Stromal cell of bone marrow (primary cell): ENCODE data around the gene MYH6.
"Not testable (repeated sequence)": the region's sequence is repeated elsewhere in the genome, so short reads cannot be mapped to it uniquely, and the experiment has no call there.

Experiments used
- DNase-seq: peaks from one replicate; pipeline ENCODE4 v3.0.0-alpha.2; 2012; ENCODE audit warnings: low read depth

The MYH6 gene

DNA sequence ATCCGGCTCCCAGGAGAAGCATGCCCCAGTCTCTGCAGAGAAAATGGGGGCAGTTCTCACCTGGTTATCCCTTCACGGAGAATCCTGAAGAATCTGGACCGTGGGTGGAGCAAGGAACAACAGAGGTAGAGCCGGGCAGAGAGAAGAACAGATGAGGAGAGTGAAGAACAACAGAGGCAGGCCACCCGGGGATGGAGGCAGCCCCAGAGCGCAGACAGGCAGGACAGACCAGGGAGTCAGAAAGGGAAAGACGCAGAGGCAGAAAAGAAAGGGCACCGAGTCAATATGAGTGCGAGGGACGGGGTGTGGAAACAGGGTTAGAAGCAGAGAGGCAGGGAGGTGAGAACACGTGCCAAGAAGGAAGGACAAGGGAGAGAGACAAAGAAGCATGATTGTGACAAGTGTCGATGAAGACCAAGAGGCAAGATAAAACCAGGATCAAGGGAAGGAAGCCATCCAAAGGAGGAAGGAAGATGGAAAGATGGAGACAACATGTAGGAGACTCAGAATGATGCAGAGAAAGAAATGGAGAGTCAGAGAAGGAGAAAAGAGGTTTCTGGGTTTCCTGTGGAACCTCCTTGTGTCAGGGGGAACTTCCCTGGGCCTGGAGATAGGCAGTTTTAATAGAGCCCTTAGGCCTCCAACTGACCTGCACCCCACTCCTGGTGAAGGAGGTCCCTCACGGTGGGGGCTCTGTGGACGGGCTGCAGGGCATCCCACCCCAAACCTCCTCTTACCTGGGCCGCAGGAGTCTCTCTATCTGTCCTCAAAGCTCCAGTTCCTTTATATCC lies at the start of gene MYH6:
MYH6 (minus strand) TSS at position 758 of the 791 bp plus-strand sequence. CDS start 1,050 bp downstream, outside the sequence.
- DNase-seq: no peak

DNA sequence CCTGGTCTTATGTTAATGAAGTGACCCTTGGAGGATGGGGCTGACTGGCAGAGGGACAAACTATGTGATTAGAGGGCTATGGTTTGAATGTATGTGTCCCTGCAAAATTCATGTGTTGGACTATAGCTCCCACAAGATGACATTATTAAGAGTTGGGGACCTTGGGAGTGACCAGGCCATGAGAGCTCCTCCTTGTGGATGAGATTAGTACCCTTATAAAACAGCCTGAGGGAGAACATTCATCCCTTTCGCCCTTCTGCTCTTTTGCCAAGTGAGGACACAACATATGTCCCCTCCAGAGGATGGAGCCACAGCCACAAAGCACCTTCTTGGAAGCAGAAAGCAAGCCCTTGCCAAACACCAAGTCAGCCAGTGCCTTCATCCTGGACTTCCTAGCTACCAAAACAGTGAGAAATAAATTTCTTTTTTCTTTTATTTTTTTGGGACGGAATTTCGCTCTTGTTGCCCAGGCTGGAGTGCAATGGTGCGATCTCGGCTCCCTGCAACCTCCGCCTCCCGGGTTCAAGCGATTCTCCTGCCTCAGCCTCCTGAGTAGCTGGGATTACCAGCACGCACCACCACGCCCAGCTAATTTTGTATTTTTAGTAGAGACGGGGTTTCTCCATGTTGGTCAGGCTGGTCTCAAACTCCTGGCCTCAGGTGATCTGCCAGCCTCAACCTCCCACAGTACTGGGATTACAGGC lies 49.0 kb upstream of the MYH6 start:
- not testable (repeated sequence) for DNase-seq

DNA sequence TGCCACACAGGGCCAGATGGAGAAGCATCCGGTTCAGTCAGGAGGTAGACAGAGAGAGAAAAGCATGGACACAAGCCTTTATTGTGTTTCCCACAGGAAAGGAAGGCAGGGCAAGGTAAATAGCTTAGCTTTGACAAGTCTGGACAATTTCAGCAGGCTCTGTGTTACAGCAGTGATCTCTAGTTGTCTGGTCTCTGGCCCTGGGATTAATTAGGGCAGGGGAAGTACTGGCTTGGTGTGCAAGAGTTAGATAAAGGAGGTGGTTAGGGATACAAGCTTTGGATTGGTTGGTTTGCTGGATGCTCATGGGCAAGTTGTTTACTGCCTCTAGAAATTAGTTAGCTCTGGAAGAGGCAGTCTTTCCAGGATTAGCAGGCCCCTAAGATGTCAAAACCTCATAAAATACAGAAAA lies 46.4 kb upstream of the MYH6 start:
- DNase-seq: no peak

DNA sequence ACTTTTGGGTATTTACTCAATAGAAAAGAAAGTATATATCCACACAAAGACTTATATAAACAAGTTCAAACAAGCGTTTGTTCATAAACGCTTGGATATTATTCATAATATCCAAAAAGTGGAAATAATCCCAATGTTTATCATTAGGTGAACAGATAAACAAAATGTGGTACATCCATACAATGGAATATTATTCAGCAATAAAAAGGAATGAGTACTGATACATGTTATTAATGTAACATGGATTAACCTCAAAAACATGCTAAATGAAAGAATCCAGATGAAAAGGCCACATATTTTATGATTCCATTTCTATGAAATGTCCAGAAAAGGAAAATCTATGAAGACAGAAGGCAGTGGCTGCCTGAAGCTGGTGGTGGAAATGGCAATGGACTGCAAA lies 44.2 kb upstream of the MYH6 start:
- DNase-seq: no peak

DNA sequence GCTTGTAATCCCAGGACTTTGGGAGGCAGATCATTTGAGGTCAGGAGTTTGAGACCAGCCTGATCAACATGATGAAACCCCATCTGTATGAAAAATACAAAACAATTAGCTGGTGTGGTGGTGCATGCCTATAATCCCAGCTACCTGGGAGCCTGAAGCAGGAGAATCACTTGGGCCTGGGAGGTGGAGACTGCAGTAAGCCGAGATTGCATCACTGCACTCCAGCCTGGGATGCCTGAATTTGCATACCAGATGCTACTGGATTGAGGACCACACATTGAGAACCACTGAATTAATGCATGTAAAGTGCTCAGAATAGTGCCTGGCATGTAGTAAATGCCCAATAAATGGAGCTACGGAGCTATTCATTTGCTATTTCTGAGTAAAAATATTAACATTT lies 42.3 kb upstream of the MYH6 start:
- DNase-seq: no peak

DNA sequence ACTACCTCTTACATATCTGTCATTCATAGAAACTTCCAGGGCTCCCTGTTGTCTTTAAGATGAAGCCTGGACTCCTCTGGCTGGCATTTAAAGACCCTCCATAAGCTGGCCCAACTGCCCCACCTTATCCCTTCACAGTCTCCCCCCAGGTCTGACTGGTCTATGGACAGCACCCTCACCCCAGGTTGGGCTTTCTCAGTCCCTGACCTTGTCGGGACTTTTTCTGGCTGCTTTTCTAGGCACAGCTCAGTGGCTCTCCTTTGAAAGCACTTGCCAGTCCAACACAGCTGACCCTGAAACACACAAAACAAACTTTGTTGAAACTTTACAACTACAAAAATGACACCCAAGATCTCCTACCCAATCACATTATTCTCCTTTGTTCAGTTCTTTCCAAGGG lies 41.2 kb upstream of the MYH6 start:
- DNase-seq: no peak

DNA sequence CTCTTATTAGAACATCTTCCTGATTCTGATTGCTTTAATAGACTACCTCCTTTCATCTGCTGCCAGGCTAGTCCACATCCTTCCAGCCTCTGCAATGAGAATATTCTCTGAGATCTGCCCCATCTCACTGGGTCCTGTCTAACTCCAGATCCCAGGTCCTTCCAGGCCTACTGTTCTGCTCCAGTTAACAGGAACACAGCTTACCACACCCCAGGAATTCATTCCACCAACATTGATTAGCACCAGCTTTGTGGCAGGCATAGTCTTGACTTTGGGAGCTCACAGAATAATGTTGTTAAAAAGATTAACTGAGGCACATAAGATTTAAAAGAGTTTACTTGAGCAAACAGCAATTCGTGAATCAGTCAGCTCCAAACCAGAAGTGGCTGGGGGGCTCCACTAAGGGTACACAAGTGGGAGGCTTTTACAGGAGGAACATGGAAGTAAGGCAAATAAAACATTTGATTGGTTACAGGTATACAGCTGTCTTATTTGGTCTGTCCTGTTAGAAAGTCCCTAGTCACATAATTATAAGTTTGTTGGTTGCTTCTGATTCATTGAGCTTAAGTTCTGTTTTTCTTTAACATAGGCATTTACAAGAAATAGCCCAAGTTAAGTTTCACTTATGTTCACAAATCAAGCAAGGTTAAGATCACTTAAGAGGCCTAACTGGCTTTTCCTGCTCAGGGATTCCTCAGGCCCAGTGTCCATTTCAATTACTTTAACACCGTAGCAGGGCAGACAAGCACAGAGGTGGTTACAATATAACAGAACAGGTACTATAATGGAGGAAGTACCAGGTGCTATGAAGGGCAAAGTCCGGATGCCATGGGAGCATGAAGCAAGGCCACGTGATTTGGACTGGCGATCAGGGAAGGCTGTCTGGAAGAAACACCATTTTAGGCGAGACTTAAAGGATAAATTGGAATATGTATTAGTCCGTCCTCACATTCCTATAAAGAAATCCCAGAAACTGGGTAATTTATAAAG lies 39.6 kb upstream of the MYH6 start:
- DNase-seq: no peak

DNA sequence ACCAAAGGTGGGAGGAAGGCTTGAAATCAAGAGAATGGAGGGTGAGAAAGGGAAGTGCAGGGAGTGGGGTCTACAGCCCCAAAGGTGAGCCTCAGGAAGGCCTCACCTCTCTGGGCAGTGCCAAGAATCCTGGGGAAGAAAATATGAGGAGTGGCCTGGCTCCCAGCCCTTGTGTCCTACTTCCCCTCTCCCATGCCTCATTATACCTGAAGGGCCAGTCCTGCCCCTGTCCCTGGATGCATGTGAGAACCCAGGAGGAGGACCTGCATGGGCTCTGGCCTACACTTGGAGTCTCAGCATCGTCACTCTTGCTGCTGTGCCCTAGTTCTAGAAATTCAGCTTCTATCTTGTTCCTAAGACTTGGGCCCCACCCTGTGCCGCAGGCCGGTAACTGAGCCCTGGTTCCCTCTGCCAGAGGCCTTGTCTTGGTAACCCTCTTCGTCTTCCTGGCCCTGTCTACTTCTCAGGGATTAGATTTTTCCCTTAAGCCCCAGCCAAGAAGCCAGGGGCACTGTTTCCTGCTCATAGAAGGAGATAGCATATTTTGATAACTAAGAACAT lies 38.3 kb upstream of the MYH6 start:
- no peak for DNase-seq

DNA sequence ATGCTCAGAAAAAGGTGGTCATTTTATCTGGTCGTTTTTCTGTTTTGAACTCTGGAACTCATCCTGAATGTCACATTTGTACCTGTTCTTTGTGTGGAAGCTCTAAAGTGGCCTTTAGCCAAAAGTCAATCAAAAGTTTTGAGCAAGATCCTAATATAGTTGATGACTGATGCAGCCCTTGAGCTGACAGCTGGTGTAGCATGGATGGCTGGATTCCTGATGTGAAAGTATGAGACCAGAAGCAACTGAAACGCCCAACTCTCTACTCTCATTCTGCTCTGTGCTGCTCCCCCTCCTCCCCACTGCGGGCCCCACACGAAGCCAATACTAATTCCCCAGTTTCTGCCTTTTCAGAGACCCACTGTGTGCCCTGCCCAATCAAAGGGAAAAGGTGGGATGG lies 37.7 kb upstream of the MYH6 start:
- no peak for DNase-seq

DNA sequence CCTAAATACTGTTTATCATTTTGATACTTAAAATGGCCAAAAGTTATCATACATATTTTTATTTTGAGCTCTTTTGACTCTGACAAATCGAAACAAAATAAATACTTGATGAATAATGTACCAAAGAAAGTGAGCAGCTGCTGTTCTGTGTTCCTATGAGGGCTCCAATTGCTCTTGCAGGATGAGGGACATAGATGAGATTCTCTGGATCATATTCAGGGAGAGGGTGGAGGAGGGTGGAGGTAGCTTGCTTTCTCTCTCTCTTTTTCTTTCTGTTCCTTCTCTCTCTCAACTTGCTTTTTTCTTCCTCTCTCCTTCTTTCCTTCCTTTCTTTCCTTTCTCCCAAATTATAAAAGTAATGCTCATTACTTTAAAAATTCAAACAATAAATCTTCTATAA lies 36.2 kb upstream of the MYH6 start:
- DNase-seq: no peak

DNA sequence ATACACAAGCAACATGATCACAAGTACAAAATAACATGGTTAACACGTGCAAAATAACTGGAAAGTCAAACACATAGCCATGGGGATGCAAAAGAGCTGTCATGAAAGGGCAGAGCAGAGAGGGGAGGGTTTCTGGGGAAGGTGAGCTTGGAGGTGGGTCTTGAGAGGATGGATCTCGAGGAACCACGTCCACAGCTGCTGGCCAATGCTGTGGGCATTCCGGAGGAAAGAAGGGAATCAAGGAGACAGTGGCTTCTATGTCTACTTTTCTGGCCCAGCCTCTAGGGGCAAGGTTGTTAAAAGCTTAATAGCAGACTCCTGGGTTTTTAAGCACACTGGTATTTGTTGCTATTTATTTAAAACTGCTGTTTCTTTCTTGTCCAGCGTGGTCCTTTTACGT lies 35.8 kb upstream of the MYH6 start:
- no peak for DNase-seq

DNA sequence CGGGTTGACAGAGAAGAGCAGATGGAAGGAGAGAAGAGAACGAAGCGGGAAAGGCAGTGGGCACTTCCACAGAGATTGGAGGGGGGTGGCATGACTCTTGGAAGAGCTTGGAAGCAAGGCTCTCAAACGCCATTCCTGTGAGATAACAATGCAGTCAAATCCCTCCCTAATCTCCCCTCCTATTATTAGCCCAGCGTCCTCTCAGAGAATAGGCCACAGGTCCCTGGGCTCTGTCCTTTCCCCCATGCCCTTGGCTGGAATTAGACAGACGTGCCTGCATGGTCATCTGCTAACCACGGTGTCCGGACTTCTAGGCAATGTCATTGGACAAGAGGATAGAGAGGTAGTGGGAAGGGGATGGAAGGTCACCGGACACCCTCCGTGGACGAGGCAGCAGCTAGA lies 35.3 kb upstream of the MYH6 start:
- DNase-seq: no peak

DNA sequence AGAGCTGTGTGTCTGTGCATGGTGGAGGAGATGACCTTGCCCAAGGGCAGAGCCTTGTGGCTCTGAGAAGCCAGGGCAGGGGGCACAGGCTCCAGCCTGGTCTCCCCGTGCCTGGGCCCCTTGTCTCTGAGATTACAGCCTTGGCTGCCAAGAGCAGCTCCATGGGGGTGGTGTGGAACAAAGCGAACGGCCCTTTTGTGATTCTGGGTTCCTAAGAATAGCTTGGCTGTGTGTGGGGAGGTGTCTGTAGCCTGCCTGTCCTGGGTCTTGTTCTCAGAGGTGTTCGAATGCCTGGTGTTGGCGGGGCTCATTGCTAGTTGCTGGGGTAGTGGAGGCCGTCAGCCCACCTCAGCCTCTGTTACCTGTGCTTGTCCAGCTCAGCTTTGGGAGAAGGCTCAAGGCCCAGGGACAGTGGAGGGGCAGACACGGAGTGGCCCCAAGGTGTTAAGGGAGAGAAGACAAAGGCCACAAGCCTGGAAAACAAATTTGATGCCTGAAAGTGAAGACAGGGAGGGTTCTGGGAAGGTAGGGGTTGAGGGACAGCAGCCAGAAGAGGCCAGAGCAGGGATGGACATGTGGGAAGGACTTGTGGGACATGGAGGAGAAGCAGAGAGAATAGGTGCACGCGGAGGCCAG lies 34.8 kb upstream of the MYH6 start:
- no peak for DNase-seq

DNA sequence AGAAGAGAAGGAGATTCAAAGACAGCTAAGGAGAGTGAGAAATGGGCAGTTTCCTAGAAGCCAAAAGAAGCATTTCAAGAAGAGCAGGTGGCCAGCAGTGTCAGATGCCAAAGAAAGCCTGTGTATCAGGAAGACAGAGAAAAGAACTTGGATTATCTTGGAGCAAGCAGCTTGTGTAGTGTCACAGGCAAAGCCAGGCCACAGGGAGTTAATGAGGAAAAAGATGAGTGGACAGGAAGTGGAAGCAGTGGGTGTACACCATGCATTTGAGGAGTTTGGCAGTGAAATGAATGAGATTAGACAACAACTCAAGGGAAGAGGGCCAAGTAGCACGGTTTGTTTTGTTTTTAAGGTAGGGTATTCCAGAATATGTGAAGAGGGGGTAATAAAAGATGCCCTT lies 33.0 kb upstream of the MYH6 start:
- DNase-seq: no peak

DNA sequence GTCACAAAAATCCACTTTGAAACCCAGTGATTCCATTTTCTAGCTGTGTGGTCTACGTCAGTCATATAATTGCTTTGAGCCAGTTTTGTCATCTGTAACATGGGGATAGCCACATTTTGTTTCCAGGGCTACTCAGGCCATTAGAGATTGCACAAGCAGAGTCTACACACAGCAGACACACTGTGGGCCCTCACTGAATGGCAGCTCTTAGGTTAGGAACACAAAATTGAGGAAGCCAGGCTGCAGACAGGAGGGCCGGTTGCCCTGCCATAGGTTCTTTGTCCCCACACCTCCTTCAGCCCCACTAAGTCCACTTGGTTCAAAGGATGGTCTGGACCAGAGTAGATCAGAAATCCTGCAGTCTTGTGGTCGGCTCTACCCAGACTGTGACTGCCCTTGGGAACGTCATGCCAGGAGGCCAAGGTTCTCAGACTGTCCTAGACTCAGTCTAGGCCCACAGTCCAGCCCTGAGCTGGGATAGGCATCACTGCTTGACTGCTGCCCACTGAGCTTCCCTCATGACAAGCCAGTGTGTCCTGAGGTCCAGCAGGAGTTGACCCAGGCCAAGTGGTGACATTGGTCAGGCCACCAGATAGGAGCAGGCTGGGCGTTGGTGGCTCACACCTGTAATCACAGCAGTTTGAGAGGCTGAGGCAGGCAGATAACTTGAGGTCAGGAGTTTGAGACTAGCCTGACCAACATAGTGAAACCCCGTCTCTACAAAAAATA lies 31.2 kb upstream of the MYH6 start:
- no peak for DNase-seq

DNA sequence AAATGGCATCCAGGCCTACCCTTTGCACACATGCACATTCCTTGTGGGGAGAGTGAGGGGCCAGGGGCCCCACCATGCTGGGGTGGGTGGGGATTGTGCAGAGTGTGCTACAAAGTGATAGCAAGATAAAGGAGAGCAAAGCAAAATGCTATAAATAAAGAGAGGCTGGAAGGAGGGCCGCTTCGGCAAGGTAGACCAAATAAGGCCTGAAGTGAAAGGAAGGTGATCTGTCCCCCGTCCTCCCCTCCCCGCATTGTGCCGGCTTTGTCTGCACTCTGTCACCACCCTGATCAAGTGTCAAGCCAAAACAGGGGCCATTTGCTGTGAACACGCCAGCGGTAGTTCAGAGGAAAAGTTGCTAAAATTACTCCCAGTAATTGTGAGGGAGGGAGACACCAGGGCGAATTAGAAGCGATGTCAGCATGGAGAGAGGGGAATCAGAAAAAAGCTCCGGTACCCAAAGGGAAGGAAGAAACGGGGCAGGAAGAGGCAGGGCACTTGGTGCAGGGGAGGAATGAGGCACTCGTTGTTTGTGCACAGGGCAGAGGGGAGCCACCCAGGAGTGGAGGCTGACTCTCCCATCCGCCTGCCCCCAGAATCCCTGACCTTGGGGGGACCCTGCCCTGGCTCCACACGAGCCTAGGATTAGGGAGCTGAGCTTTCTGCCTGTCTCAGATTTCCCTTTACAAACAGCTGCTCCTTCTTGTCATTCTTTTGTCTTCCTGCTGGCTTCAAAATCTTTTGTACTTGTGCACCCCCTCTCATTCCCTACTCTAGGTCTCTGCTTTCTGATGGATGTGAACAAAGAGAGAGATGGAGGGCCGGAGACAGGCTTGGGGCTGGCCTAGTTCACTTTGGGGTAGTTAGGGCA lies 30.3 kb upstream of the MYH6 start:
- no peak for DNase-seq

DNA sequence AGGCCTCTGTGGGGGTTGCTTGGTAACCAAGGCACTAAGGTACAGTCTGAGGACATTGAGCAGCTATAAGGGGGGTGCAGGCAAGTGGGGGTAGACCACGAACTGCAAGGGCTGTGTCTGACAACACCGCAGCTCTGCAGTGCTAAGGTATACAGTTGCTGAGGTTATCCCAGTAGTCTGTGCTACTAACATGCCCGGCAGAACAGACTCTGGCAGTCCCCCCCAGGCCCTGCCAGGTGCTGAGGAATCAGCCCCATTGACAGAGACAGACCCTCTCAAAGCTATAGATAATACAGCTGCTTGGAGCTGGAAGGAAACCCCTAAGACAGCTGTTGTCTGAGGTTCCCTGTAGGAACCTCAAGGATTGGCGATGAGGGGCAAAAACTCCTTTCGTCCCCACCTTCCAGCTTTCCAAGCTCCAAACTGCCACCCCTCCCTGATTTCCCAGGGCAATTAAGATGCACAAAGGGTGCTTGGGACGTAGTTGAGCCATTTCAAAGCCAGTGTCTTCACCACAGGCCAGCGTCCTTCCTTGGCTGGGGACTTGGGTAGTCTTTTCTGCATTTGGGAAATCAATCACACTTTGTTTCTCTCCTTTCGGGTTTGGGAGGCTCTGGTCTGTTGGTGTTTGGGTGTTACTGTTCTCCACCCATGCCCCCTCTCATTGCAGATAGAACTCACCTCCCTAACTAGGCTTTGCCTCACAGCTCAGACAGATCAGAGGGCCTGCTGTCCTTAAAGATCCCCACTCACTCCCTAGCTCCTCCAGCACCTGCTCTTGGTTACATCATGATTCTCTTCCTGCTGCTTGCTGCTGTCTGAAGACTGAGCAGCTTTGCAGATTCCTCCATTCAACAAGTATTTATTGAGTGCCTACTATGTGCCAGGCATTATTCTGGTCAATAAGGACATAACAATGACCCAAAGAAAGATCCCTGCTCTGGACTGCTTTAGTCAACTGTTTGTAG lies 29.3 kb upstream of the MYH6 start:
- DNase-seq: no peak

DNA sequence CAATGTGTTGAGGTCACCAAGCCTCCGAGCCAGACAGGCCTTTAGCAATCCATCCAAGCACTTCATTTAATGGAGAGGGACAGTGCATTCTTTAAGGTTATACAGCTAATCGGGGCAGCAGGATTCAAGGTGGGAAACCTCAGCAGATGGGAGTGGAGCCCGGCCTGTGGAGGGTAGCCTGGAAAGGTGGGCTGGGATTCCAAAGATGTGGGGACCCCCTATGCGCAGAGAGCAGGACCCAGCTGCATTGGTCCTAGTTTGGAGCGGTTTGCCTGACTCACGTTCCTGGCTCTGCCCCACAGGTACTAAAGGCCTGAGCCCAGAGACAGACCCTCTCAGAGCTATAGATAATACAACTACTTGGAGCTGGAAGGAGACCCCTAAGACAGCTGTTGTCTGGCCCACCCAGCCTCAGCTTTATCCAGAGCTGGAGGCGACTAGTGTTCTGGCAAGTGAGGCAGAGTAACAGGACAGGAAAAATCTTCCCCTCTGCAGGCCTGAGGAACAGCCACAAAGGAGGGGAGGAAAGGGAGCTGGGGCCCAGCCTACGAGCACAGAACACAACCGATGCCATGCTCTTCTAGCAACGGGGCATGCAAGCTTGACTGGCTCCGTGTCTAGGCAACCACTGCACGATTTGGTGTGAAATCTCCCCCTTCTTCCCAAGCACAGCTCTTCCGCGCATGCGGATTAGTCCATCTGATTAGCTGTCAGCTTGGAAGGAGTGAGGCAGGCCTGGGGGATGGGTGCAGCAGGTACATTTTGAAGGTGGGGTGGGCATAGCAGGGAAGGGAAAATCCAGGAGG lies 28.5 kb upstream of the MYH6 start:
- no peak for DNase-seq
